Skeletal muscle tissue (tissue), 4 donors: ENCODE results near the gene CHST9. TPM values are rescaled to one million over a fixed set of nuclear protein-coding genes. Genes with fewer than 3 reads are reported as not detected.
"Not testable (repeated sequence)": the region's sequence is repeated elsewhere in the genome, so short reads cannot be mapped to it uniquely, and the experiment has no call there.

ENCODE experiments used
- H3K27ac ChIP-seq: one replicate; pipeline ENCODE4 v1.7.0; 2013; ENCODE audit warnings: mild to moderate bottlenecking, low read depth, low read length, inconsistent platforms
- H3K27me3 ChIP-seq, 3 donors: one replicate each; pipeline ENCODE4 v1.7.0; 2013; ENCODE audit warnings: low read length in 3 of 3; ENCODE audit not compliant: control insufficient read depth in 3 of 3, insufficient read depth in 3 of 3
- H3K36me3 ChIP-seq, 3 donors: one replicate each; pipeline ENCODE4 v1.7.0; 2013; ENCODE audit warnings: low read length in 3 of 3; ENCODE audit not compliant: control insufficient read depth in 3 of 3, insufficient read depth in 3 of 3
- H3K4me1 ChIP-seq, 3 donors: one replicate each; pipeline ENCODE4 v1.7.0; 2013; ENCODE audit warnings: low read length in 3 of 3, mild to moderate bottlenecking in 3 of 3; ENCODE audit not compliant: control insufficient read depth in 3 of 3, insufficient read depth in 3 of 3
- H3K4me3 ChIP-seq, 3 donors: one replicate each; pipeline ENCODE4 v1.7.0; 2013; ENCODE audit warnings: low read length in 3 of 3
- H3K9ac ChIP-seq, 3 donors: one replicate each; pipeline ENCODE4 v1.7.0; 2013; ENCODE audit warnings: low read length in 3 of 3, mild to moderate bottlenecking in 3 of 3, moderate library complexity in 2 of 3, low read depth in 1 of 3
- H3K9me3 ChIP-seq, 3 donors: one replicate each; pipeline ENCODE4 v1.7.0; 2013; ENCODE audit warnings: low read length in 3 of 3; ENCODE audit not compliant: control insufficient read depth in 3 of 3
- total RNA-seq: library from RNA; depleted of rRNA; stranded (reverse); fragments of >200 nt; gene quantifications from one replicate; pipeline ENCODE4 v1.2.3, GENCODE V29; 2014
- donor health status: Osteomylitis.

Gene CHST9
- total RNA-seq, 1 donor from 2014 or later = 0.52 TPM

DNA sequence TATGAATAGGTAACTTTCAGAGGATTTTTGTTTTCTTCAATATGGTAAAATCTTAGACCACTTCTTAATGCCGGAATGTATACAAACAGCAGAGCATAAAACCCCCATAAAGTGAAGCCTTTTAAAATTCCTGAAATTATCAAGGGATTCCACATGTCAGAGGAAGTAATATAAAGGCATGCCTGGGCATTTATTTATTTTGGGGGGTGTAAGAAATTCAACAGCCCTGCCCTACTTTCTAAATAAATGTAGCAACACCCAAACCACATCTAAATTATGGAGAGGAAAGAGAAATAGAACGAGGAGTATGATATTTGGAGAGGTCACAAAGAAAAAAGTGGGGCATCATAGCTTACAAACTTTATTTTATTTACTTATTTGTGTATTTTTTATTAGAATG lies 9.9 kb downstream of the CHST9 start:
- H3K9ac ChIP-seq = no peak overlapping the region
- no peaks in the 10 kb centered on the region for H3K4me1 ChIP-seq
- no peaks in the 10 kb centered on the region for H3K36me3 ChIP-seq
- no peaks in the 10 kb centered on the region for H3K27me3 ChIP-seq
- no peak overlapping the region for H3K4me3 ChIP-seq
- H3K27ac ChIP-seq = no peak overlapping the region
- H3K9me3 ChIP-seq = no peaks in the 10 kb centered on the region

DNA sequence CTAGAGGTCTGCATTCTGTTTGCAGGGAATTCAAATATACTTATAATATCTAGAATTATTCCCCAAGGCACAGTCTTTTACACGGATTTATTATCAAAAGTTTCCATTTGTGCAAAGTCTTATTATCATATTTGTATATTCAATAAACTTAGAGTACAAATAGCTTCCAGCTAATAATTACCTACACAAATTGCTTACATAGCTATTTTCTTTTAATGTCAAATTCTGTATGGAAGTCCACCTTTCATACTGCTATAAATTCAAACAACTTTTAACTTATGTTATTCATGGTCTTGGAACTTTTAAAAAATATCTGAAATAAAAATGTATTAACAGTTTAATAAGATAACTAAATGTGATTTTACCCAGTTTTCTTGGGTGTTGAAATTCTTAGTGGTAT lies 13.1 kb downstream of the CHST9 start:
- Histone ChIP-seq H3K4me3 (no peak overlapping the region), H3K4me1 (no peaks in the 10 kb centered on the region), H3K27me3 (no peaks in the 10 kb centered on the region), H3K9me3 (no peaks in the 10 kb centered on the region), H3K9ac (no peak overlapping the region), H3K27ac (no peak overlapping the region), H3K36me3 (no peaks in the 10 kb centered on the region)

DNA sequence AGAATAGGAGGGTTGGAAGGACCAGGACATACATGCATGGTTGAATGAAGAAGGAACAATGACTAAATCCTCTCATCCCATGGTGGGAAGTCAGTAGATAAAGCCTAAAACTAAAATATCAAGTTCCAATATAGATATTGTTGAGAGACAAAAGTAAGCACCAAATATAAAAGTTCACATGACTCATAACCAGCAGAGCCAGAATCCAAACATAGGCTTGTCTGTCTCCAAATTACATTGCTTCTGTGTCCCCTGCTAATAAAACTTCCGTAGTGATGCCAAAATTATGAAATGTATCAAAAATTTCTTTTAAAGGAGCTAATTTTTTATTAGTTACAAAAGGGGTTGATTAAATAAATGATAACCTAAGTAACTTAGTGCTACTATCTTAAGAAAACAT lies 19.7 kb downstream of the CHST9 start:
- Histone ChIP-seq H3K36me3 (no peaks in the 10 kb centered on the region), H3K4me1 (no peaks in the 10 kb centered on the region)

DNA sequence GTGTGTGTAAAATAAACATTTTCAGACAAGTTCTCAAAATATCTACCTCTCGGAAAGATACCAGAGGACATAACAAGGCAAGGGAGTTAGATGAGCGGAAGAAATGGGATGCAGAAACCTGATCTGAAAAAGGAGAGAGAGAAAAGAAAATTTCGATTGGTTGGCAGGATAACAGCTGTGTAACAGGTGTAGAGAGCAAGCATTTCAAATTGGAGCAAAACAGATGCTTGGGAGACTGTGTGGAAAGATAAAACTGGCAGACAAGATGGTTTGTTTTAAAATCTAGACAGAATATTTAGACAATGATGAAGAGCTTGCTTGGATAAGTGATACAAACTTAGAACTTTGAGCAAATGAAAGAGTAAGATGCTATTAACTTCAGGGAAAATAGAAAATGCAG lies 20.2 kb downstream of the CHST9 start:
- Histone ChIP-seq H3K36me3 (no peaks in the 10 kb centered on the region), H3K9me3 (no peaks in the 10 kb centered on the region), H3K27me3 (no peaks in the 10 kb centered on the region), H3K27ac (no peak overlapping the region), H3K4me1 (no peaks in the 10 kb centered on the region), H3K4me3 (no peak overlapping the region), H3K9ac (no peak overlapping the region)

More for the DNA sequence above, 19.7 kb downstream of the CHST9 start:
- H3K4me3 ChIP-seq = no peak overlapping the region
- no peaks in the 10 kb centered on the region for H3K27me3 ChIP-seq
- H3K27ac ChIP-seq = no peak overlapping the region
- H3K9ac ChIP-seq = no peak overlapping the region
- no peaks in the 10 kb centered on the region for H3K9me3 ChIP-seq

DNA sequence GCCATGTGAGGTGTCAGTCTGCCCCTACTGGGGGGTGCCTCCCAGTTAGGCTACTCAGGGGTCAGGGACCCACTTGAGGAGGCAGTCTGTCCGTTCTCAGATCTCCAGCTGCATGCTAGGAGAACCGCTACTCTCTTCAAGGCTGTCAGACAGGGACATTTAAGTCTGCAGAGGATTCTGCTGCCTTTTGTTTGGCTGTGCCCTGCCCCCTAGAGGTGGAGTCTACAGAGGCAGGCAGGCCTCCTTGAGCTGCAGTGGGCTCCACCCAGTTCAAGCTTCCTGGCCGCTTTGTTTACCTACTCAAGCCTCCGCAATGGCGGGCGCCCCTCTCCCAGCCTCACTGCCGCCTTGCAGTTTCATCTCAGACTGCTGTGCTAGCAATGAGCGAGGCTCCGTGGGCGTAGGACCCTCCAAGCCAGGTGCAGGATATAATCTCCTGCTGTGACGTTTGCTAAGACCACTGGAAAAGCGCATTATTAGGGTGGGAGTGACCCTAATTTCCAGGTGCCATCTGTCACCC lies 21.9 kb downstream of the CHST9 start:
- H3K9ac ChIP-seq, H3K4me1 ChIP-seq, H3K27ac ChIP-seq, H3K4me3 ChIP-seq, H3K9me3 ChIP-seq, H3K36me3 ChIP-seq, H3K27me3 ChIP-seq: not testable (repeated sequence)

DNA sequence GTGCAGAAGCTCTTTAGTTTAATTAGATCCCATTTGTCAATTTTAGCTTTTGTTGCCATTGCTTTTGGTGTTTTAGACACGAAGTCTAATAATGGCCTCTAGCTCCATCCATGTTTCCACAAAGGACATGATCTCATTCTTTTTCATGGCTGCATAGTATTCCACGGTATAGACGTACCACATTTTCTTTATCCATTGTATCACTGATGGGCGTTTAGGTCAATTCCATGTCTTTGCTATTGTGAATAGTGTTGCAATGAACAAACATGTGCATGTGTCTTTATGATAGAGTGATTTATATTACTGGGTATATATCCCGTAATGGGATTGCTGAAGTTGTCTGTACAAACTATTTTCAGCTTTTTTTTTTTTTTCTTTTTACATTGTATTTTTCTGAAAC lies 35.9 kb downstream of the CHST9 start:
- H3K27me3 ChIP-seq, H3K9ac ChIP-seq, H3K27ac ChIP-seq, H3K4me3 ChIP-seq, H3K9me3 ChIP-seq, H3K36me3 ChIP-seq, H3K4me1 ChIP-seq: not testable (repeated sequence)

DNA sequence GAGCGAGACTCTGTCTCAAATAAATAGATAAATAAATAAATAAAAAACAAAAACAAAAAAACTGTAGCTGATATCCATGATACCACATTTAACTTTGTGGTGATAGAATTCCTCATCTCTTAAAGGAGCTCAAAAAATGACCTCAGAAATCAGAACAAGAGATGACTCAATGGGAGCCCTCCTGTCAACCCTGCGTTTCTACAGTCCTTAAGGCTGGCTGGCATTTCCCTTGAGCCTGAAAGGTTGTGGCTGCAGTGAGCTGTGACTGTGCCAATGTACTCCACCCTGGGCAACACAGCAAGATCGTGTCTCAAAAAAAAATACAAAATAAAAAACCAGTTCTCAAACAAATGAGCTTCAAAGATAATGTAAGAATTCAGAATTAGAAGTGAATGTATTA lies 40.4 kb downstream of the CHST9 start:
- Histone ChIP-seq H3K9ac (no peak overlapping the region), H3K36me3 (no peaks in the 10 kb centered on the region), H3K4me3 (no peak overlapping the region), H3K27me3 (no peaks in the 10 kb centered on the region), H3K4me1 (no peaks in the 10 kb centered on the region), H3K27ac (no peak overlapping the region), H3K9me3 (no peaks in the 10 kb centered on the region)

DNA sequence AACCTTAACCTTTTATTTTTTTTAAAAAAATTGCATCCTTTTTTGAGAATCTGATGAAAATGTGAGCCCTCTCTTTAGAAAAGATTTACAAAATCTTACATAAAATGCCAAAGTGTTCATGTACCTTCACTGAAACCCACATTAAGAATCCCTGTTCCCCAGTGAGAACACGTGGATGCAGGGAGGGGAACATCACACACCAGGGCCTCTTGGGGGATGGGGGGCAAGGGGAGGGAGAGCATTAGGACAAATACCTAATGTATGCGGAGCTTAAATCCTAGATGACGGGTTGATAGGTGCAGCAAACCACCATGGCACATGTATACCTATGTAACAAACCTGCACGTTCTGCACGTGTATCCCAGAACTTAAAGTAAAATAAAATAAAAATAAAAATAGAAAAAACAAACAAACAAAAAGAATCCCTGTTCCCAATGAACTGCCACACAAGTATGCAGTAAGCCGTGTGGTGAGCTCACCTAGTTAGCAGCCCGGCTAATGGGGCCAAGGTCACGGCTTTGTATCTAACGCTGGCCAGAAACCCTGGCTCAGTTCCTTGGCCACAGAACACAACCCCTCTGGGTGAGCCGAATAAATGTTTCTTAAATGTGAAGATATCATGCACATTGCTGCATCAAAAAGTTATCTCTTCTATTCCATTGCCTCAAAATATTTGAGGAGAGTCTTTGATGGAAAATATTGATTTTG lies 41.4 kb downstream of the CHST9 start:
- Histone ChIP-seq H3K4me3 (no peak overlapping the region), H3K9me3 (no peaks in the 10 kb centered on the region), H3K27ac (no peak overlapping the region), H3K4me1 (no peaks in the 10 kb centered on the region), H3K27me3 (no peaks in the 10 kb centered on the region), H3K9ac (no peak overlapping the region), H3K36me3 (no peaks in the 10 kb centered on the region)

DNA sequence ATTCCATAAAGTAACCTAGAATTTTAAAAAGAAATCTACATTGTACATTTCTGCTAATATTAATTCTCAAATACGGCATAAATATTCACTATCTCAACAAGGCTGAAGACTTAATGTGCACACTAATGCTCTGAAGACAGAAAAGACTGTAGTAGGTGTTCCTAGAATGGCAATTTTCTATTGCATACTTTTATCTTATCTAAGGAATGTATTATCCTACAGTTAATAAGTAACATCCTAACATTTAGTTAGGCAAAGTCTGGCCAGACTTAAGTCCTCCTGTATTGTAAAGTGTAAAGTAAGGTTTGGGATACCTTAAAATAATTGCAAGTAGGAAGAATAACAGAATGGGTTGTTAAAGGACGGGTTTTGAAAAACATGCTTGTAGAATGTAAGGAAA lies 42.2 kb downstream of the CHST9 start:
- Histone ChIP-seq H3K9me3 (no peaks in the 10 kb centered on the region), H3K27me3 (no peaks in the 10 kb centered on the region), H3K4me1 (no peaks in the 10 kb centered on the region), H3K27ac (no peak overlapping the region), H3K9ac (no peak overlapping the region), H3K4me3 (no peak overlapping the region), H3K36me3 (no peaks in the 10 kb centered on the region)

DNA sequence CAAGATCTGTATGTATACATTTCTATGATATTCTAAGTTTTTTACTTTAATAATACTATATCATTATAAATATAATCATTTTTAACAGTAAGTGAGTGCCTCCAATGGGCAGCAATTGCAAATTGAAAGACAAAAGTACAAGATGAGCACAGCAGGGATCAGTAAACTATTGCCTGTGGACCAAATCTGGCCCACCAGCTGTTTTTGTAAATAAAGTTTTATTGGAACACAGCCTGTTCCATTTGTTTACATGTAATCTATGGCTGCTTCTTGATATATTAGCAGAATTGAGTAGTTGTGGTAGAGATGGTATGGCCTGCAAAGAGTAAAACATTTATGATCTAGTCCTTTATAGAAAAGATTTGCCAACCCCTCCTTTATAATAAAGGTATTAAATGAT lies 43.2 kb downstream of the CHST9 start:
- no peaks in the 10 kb centered on the region for H3K4me1 ChIP-seq
- H3K36me3 ChIP-seq = no peaks in the 10 kb centered on the region
- H3K4me3 ChIP-seq = no peak overlapping the region
- H3K9me3 ChIP-seq = no peaks in the 10 kb centered on the region
- no peak overlapping the region for H3K27ac ChIP-seq
- no peaks in the 10 kb centered on the region for H3K27me3 ChIP-seq
- no peak overlapping the region for H3K9ac ChIP-seq
